Keratinocyte (primary cell): ENCODE measurements around the gene OVCH2.

ENCODE experiments used
- CTCF ChIP-seq, 3 experiments: IDR thresholded peaks in 1 of 3; conservative IDR thresholded peaks in 1 of 3; optimal IDR thresholded peaks in 1 of 3; 2 replicates in 2 of 3; 3 replicates in 1 of 3; pipeline versions ENCODE3 to v1.5.1; 2011; ENCODE audit warnings: low read length in 3 of 3, mild to moderate bottlenecking in 3 of 3, moderate library complexity in 2 of 3, control low read depth in 1 of 3, inconsistent platforms in 1 of 3; ENCODE audit not compliant: insufficient read depth in 2 of 3; ENCODE audit errors: extremely low read depth in 1 of 3
- EZH2 ChIP-seq: IDR thresholded peaks from one replicate; pipeline ENCODE4 v1.6.1; 2012; ENCODE audit warnings: inconsistent platforms, mild to moderate bottlenecking, low read length, moderate library complexity

GRCh38 chr11:7686761-7687160 is 19.5 kb downstream of the OVCH2 start:
- TF ChIP-seq CTCF (optimal IDR thresholded peaks at IDR 0.05 in 1 of 3, IDR thresholded peaks at IDR 0.05 in 1 of 3, conservative IDR thresholded peaks at IDR 0.05 in 1 of 3; ENCODE audit: extremely low read depth in 1 of 3, insufficient read depth in 2 of 3, low read length in 3 of 3) (no peak), EZH2 (no peak)
